Testis (tissue), 2 donors: ENCODE data around the gene SH3GL2.

Experiments
- POLR2A ChIP-seq: fragments of 450-650 bp; IDR thresholded peaks from one replicate; pipeline ENCODE4 v1.6.1; 2017; ENCODE audit warnings: antibody characterized with exemption, mild to moderate bottlenecking, moderate library complexity
- TF ChIP-seq, protein P1 (sequence below), 3 experiments: fragments of 450-650 bp in 2 of 3; fragments of 200-600 bp in 1 of 3; sonication (generic) in 1 of 3; IDR thresholded peaks; one replicate each; pipeline ENCODE4 v1.5.1; 2016 to 2019; ENCODE audit warnings: antibody characterized with exemption in 3 of 3, mild to moderate bottlenecking in 2 of 3, moderate library complexity in 1 of 3

DNA sequence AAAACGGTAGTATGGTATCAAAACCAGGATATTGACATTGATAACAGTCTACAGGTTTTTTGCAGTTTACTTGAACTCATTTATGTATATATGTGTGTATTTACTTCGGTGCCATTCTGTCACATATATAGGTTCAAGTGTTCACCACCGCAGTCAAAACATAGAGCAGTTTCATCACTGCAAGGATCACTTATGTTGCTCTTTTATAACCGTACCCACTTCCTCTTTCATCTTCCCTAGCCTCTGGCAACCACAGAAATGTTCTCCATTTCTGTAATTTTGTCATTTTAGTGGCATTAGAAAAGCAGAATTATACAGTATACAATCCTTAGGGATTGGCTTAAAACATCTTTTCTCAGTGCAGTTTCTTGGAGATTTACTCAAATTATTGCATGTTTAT lies 90.3 kb downstream of the SH3GL2 start:
- TF ChIP-seq, protein P1, sequence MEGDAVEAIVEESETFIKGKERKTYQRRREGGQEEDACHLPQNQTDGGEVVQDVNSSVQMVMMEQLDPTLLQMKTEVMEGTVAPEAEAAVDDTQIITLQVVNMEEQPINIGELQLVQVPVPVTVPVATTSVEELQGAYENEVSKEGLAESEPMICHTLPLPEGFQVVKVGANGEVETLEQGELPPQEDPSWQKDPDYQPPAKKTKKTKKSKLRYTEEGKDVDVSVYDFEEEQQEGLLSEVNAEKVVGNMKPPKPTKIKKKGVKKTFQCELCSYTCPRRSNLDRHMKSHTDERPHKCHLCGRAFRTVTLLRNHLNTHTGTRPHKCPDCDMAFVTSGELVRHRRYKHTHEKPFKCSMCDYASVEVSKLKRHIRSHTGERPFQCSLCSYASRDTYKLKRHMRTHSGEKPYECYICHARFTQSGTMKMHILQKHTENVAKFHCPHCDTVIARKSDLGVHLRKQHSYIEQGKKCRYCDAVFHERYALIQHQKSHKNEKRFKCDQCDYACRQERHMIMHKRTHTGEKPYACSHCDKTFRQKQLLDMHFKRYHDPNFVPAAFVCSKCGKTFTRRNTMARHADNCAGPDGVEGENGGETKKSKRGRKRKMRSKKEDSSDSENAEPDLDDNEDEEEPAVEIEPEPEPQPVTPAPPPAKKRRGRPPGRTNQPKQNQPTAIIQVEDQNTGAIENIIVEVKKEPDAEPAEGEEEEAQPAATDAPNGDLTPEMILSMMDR (IDR thresholded peaks at IDR 0.05) = no peak
- no peak for TF ChIP-seq POLR2A
